Endothelial cell of umbilical vein (primary cell): Measurements from ENCODE around the gene SV2C.

Experiments used
- GATA2 ChIP-seq: IDR thresholded peaks from 2 replicates; pipeline ENCODE4 v1.7.0; 2011; ENCODE audit warnings: low read depth, mild to moderate bottlenecking, moderate library complexity, mixed read lengths, low read length; ENCODE audit not compliant: insufficient read length, insufficient read depth
- TF ChIP-seq, protein P1 (sequence below), 2 donors: IDR thresholded peaks; 1 replicate in 1 of 2; 2 replicates in 1 of 2; pipeline ENCODE4 v1.5.1; 2011; ENCODE audit warnings: low read length in 2 of 2, mild to moderate bottlenecking in 2 of 2, moderate library complexity in 2 of 2, control low read depth in 1 of 2, inconsistent platforms in 1 of 2, low read depth in 1 of 2; ENCODE audit not compliant: insufficient read depth in 1 of 2; ENCODE audit errors: extremely low read depth in 1 of 2

DNA sequence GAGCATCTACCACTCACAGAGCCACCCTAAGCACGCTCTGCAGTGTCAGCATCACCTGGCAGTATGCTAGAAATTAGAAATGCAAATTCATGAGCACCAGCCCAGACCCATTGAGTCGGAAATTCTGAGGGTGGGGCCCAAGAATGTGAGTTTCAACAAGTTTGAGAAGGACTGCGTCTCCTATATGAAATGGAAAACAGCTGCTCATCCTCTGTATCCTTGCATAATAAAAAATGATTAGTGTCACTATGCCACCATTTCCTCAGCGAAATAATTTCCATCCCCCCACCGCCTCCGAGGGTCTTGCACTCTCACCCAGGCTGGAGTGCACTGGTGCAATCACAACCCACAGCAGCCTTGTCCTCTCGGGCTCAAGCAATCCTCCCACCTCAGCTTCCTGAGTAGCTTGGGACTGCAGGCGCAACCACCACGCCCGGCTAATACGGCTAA lies 318.6 kb downstream of the SV2C start:
- TF ChIP-seq, protein P1, sequence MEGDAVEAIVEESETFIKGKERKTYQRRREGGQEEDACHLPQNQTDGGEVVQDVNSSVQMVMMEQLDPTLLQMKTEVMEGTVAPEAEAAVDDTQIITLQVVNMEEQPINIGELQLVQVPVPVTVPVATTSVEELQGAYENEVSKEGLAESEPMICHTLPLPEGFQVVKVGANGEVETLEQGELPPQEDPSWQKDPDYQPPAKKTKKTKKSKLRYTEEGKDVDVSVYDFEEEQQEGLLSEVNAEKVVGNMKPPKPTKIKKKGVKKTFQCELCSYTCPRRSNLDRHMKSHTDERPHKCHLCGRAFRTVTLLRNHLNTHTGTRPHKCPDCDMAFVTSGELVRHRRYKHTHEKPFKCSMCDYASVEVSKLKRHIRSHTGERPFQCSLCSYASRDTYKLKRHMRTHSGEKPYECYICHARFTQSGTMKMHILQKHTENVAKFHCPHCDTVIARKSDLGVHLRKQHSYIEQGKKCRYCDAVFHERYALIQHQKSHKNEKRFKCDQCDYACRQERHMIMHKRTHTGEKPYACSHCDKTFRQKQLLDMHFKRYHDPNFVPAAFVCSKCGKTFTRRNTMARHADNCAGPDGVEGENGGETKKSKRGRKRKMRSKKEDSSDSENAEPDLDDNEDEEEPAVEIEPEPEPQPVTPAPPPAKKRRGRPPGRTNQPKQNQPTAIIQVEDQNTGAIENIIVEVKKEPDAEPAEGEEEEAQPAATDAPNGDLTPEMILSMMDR (IDR thresholded peaks at IDR 0.05; ENCODE audit: extremely low read depth in 1 of 2, insufficient read depth in 1 of 2, low read depth in 1 of 2, low read length in 2 of 2), result no peak
- TF ChIP-seq GATA2, result no peak
